CD14-positive monocyte (primary cell): ENCODE measurements around the gene RIT1. TPM values are rescaled to one million over a fixed set of nuclear protein-coding genes. Genes with fewer than 3 reads are reported as not detected.

ENCODE experiments used
- DNase-seq, 3 donors: peaks; one replicate each; pipeline ENCODE4 v3.0.0-alpha.2; 2011 to 2022
- H2AFZ ChIP-seq: 2 replicates; pipeline ENCODE4 v1.6.0; 2012; ENCODE audit warnings: mild to moderate bottlenecking, low read depth, low read length, inconsistent platforms; ENCODE audit not compliant: insufficient read depth, poor library complexity, severe bottlenecking
- H3K27ac ChIP-seq, 2 donors: 1 replicate in 1 of 2; 2 replicates in 1 of 2; pipeline ENCODE4 v1.5.1; 2012 to 2013; ENCODE audit warnings: low read length in 2 of 2, control low read depth in 1 of 2, inconsistent platforms in 1 of 2, low read depth in 1 of 2, mild to moderate bottlenecking in 1 of 2
- H3K27me3 ChIP-seq, 2 donors: one replicate each; pipeline versions ENCODE4 v1.6.0 to v1.6.1; 2011 to 2013; ENCODE audit warnings: low read length in 2 of 2; ENCODE audit not compliant: control insufficient read depth in 2 of 2, insufficient read depth in 2 of 2
- H3K36me3 ChIP-seq, 2 donors: replicated peaks in 1 of 2; 1 replicate in 1 of 2; 2 replicates in 1 of 2; pipeline versions ENCODE4 v1.5.1 to v1.6.1; 2012 to 2013; ENCODE audit warnings: low read length in 2 of 2, control low read depth in 1 of 2, inconsistent platforms in 1 of 2, mild to moderate bottlenecking in 1 of 2; ENCODE audit not compliant: insufficient read depth in 2 of 2, control insufficient read depth in 1 of 2
- H3K4me1 ChIP-seq, 2 donors: 1 replicate in 1 of 2; 2 replicates in 1 of 2; pipeline versions ENCODE4 v1.5.1 to v1.6.1; 2012 to 2013; ENCODE audit warnings: low read length in 2 of 2, control low read depth in 1 of 2, inconsistent platforms in 1 of 2, mild to moderate bottlenecking in 1 of 2, moderate library complexity in 1 of 2; ENCODE audit not compliant: insufficient read depth in 2 of 2, control insufficient read depth in 1 of 2
- H3K4me2 ChIP-seq: replicated peaks from 2 replicates; pipeline ENCODE3; 2012; ENCODE audit warnings: low read length, moderate library complexity, mild to moderate bottlenecking; ENCODE audit not compliant: poor library complexity, severe bottlenecking; ENCODE audit errors: extremely low read depth
- H3K4me3 ChIP-seq, 3 experiments: fragments of 200-600 bp in 1 of 3; sonication (generic) in 1 of 3; replicated peaks in 1 of 3; 1 replicate in 2 of 3; 2 replicates in 1 of 3; pipeline ENCODE4 v1.5.1; 2011 to 2013; ENCODE audit warnings: low read length in 3 of 3, mild to moderate bottlenecking in 3 of 3, control low read depth in 2 of 3, low read depth in 2 of 3, inconsistent platforms in 1 of 3, moderate library complexity in 1 of 3
- H3K79me2 ChIP-seq: 2 replicates; pipeline ENCODE4 v1.6.0; 2012; ENCODE audit warnings: mild to moderate bottlenecking, control low read depth, inconsistent platforms, low read length, moderate library complexity; ENCODE audit not compliant: insufficient read depth
- H3K9ac ChIP-seq: 2 replicates; pipeline ENCODE4 v1.6.0; 2017; ENCODE audit warnings: low read length, mild to moderate bottlenecking; ENCODE audit not compliant: insufficient read depth, poor library complexity, severe bottlenecking
- H3K9me3 ChIP-seq, 2 donors: replicated peaks in 1 of 2; 1 replicate in 1 of 2; 2 replicates in 1 of 2; pipeline versions ENCODE4 v1.5.1 to v1.6.1; 2012 to 2013; ENCODE audit warnings: low read length in 2 of 2, control low read depth in 1 of 2; ENCODE audit not compliant: control insufficient read depth in 1 of 2, insufficient read depth in 1 of 2
- H4K20me1 ChIP-seq: 2 replicates; pipeline ENCODE4 v1.6.0; 2012; ENCODE audit warnings: mild to moderate bottlenecking, low read length, control low read depth, moderate library complexity; ENCODE audit not compliant: insufficient read depth
- H3K27ac Mint-ChIP-seq, 7 donors: one replicate each; pipeline ENCODE4 v1.8.0; 2020; ENCODE audit warnings: mild to moderate bottlenecking in 7 of 7, mixed read lengths in 7 of 7, moderate library complexity in 6 of 7, inconsistent platforms in 2 of 7
- H3K27me3 Mint-ChIP-seq, 3 donors: one replicate each; pipeline ENCODE4 v1.8.0; 2021 to 2022; ENCODE audit warnings: low read depth in 3 of 3, mild to moderate bottlenecking in 3 of 3, mixed read lengths in 3 of 3, moderate library complexity in 3 of 3, inconsistent platforms in 1 of 3
- H3K36me3 Mint-ChIP-seq, 2 donors: one replicate each; pipeline ENCODE4 v1.8.0; 2020; ENCODE audit warnings: mixed read lengths in 2 of 2, inconsistent platforms in 1 of 2, mild to moderate bottlenecking in 1 of 2
- H3K4me1 Mint-ChIP-seq: one replicate; pipeline ENCODE4 v1.8.0; 2020; ENCODE audit warnings: mild to moderate bottlenecking, mixed read lengths
- H3K4me3 Mint-ChIP-seq, 2 donors: one replicate each; pipeline ENCODE4 v1.8.0; 2020; ENCODE audit warnings: mild to moderate bottlenecking in 2 of 2, mixed read lengths in 2 of 2, moderate library complexity in 1 of 2
- H3K9me3 Mint-ChIP-seq, 7 donors: one replicate each; pipeline ENCODE4 v1.8.0; 2020 to 2022; ENCODE audit warnings: mixed read lengths in 7 of 7, mild to moderate bottlenecking in 6 of 7, moderate library complexity in 6 of 7, inconsistent platforms in 2 of 7
- CTCF ChIP-seq: fragments of 200-600 bp; IDR thresholded peaks from one replicate; pipeline ENCODE4 v1.8.0; 2022; ENCODE audit warnings: antibody characterized with exemption, mild to moderate bottlenecking
- WGBS: methylation state at CpG from one replicate; pipeline ENCODE4 v1.1.5; 2013; ENCODE audit warnings: missing lambda C conversion rate; ENCODE audit not compliant: insufficient coverage; 5-methylcytosine and 5-hydroxymethylcytosine counted together
- intact Hi-C, 2 donors: fragments of 100-400 bp; cut with micrococcal nuclease; formaldehyde crosslinking; loops; one replicate each; pipeline versions ENCODE4 v1.15.0 to v1.15.1; 2023
- polyA plus RNA-seq, 3 donors: library from polyadenylated mRNA; depleted of rRNA in 1 of 3; unstranded in 2 of 3; stranded (reverse) in 1 of 3; fragments of 300-500 nt in 2 of 3; fragments of >200 nt in 1 of 3; fragmentation: Illumina TruSeq in 2 of 3; gene quantifications; 1 replicate in 2 of 3; 2 replicates in 1 of 3; pipeline ENCODE4 v1.2.3, GENCODE V29; 2012 to 2021

Gene RIT1
- polyA plus RNA-seq, 3 donors: 57.2 to 76.8 (median 69.6) TPM

DNA sequence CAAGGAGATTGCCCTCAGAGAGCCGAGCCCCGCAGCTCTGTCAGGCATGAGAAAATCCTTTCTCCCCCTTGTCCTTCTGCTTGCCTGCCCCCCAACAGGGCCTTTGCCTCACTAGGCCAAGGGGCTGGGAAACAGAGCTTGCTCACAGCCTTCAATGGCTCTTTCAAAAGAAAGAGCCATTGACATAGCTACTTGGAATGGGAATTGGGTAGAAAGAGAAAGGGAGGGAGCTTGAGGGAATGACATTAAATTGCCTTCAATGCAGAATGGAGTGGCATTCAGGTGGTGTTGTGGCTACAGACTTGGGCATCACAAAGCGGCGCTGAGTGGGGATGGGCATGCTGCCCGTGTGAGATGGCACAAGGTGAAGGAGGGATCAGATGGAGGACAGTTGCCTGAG is 38.6 kb downstream of the RIT1 start:
- intact Hi-C loops: no loop called here
- Histone ChIP-seq H3K27ac (no peak overlapping the region), H4K20me1 (no peaks in the 10 kb centered on the region), H3K9me3 (no peaks in the 10 kb centered on the region), H3K9ac (no peak overlapping the region), H3K4me3 (no peak overlapping the region), H3K36me3 (peaks cover 0 to 14% of the 10 kb centered on the region in 2 donors), H3K4me1 (no peaks in the 10 kb centered on the region), H3K4me2 (no peak overlapping the region), H2AFZ (no peak overlapping the region), H3K79me2 (no peaks in the 10 kb centered on the region), H3K27me3 (no peaks in the 10 kb centered on the region)
- no peak overlapping the region for H3K27ac Mint-ChIP-seq
- peaks cover 0 to 2% (median 1%) of the 10 kb centered on the region in 3 donors for H3K27me3 Mint-ChIP-seq
- H3K9me3 Mint-ChIP-seq: no peaks in the 10 kb centered on the region
- peaks cover 22 to 29% of the 10 kb centered on the region in 2 donors for H3K36me3 Mint-ChIP-seq
- no peak for TF ChIP-seq CTCF
- H3K4me1 Mint-ChIP-seq: no peaks in the 10 kb centered on the region
- no peak overlapping the region for H3K4me3 Mint-ChIP-seq
- WGBS: 94% methylated on average over 5 of the region's 5 CpGs
- DNase-seq: no peak

DNA sequence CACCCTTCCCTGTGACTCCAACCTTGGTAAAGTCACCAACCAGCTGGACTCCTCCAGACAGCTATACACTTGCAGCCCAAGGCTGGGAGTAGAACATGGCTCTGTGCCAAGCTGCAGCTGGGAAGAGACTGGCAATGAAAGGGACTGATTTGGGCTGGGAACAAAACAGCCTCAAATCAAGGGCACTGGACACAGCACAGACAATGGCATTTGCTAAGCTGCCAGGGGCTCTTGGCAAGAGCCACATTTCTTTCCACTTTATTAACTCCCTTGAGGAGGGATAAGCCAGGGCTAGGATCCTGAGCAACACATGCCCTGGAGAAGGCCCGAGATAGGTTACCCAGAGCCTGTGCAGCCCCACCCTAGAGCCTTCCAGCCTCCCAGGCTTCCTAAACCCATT is 39.8 kb downstream of the RIT1 start:
- Mint-ChIP-seq H3K4me3 (no peak overlapping the region), H3K4me1 (no peaks in the 10 kb centered on the region), H3K27me3 (peaks cover 0 to 2% (median 1%) of the 10 kb centered on the region in 3 donors), H3K9me3 (no peaks in the 10 kb centered on the region), H3K36me3 (peaks cover 19 to 31% of the 10 kb centered on the region in 2 donors), H3K27ac (no peak overlapping the region)
- H3K9me3 ChIP-seq: no peaks in the 10 kb centered on the region
- 83% methylated on average over 1 of the region's 1 CpG for WGBS
- H2AFZ ChIP-seq: no peak overlapping the region
- H3K4me3 ChIP-seq: no peak overlapping the region
- H3K27me3 ChIP-seq: no peaks in the 10 kb centered on the region
- no peak overlapping the region for H3K9ac ChIP-seq
- H3K27ac ChIP-seq: no peak overlapping the region
- H3K4me1 ChIP-seq: no peaks in the 10 kb centered on the region
- no peak for TF ChIP-seq CTCF
- no peak overlapping the region for H3K4me2 ChIP-seq
- H3K79me2 ChIP-seq: no peaks in the 10 kb centered on the region
- peaks cover 0 to 14% of the 10 kb centered on the region in 2 donors for H3K36me3 ChIP-seq
- intact Hi-C loops: no loop called here
- no peak for DNase-seq
- H4K20me1 ChIP-seq: no peaks in the 10 kb centered on the region
